ENCODE results near the gene PRDM5.

PRDM5 gene

DNA sequence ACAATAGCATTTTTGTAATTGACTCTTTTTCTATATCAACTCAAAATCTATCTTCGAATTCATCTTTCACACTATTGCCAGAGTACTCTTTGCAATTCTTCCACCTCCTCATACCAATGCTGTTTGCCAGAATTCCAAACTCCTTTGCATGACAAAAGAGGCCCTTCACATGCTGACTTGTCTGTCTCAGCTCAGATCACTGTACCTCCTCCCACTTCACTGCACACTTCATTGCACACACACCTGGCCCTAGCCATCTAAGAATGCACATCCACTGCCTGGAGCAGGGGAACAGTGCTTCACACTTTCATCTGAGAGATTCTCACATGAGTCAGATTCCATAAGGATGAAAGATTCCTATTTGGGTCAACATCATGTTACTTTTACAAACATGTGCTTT lies 56.5 kb downstream of the PRDM5 start:
- no peak for DNase-seq (ENCODE audit: low read depth)
- TF ChIP-seq, protein P1, sequence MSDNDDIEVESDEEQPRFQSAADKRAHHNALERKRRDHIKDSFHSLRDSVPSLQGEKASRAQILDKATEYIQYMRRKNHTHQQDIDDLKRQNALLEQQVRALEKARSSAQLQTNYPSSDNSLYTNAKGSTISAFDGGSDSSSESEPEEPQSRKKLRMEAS (IDR thresholded peaks at IDR 0.05; ENCODE audit: low read depth, low read length), result no peak
- no peak for TF ChIP-seq MYC (IDR thresholded peaks at IDR 0.05; ENCODE audit: low read depth, low read length)
- TF ChIP-seq, protein P2, sequence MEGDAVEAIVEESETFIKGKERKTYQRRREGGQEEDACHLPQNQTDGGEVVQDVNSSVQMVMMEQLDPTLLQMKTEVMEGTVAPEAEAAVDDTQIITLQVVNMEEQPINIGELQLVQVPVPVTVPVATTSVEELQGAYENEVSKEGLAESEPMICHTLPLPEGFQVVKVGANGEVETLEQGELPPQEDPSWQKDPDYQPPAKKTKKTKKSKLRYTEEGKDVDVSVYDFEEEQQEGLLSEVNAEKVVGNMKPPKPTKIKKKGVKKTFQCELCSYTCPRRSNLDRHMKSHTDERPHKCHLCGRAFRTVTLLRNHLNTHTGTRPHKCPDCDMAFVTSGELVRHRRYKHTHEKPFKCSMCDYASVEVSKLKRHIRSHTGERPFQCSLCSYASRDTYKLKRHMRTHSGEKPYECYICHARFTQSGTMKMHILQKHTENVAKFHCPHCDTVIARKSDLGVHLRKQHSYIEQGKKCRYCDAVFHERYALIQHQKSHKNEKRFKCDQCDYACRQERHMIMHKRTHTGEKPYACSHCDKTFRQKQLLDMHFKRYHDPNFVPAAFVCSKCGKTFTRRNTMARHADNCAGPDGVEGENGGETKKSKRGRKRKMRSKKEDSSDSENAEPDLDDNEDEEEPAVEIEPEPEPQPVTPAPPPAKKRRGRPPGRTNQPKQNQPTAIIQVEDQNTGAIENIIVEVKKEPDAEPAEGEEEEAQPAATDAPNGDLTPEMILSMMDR (IDR thresholded peaks at IDR 0.05; ENCODE audit: low read depth, low read length), result no peak
- H3K4me3 ChIP-seq (ENCODE audit: low read depth, low read length), result no peak overlapping the region

- no peak overlapping the region for H3K4me3 ChIP-seq (ENCODE audit: low read depth, low read length)
- no peak for DNase-seq (ENCODE audit: low read depth)
- TF ChIP-seq, protein P2 (IDR thresholded peaks at IDR 0.05; ENCODE audit: low read depth, low read length), result no peak
Measured at GRCh38 chr4:120864969-120865368, 57.6 kb downstream of the PRDM5 start.

- H3K4me3 ChIP-seq (ENCODE audit: low read depth, low read length), result no peak overlapping the region
- TF ChIP-seq, protein P1 (IDR thresholded peaks at IDR 0.05; ENCODE audit: low read depth, low read length), result no peak
- TF ChIP-seq MYC (IDR thresholded peaks at IDR 0.05; ENCODE audit: low read depth, low read length), result no peak
- no peak for TF ChIP-seq POLR2A (IDR thresholded peaks at IDR 0.05; ENCODE audit: extremely low read depth, insufficient read length)
- TF ChIP-seq, protein P2 (IDR thresholded peaks at IDR 0.05; ENCODE audit: low read depth, low read length), result no peak
- no peak for DNase-seq (ENCODE audit: low read depth)
Measured at GRCh38 chr4:120862432-120862831, 60.1 kb downstream of the PRDM5 start.

DNA sequence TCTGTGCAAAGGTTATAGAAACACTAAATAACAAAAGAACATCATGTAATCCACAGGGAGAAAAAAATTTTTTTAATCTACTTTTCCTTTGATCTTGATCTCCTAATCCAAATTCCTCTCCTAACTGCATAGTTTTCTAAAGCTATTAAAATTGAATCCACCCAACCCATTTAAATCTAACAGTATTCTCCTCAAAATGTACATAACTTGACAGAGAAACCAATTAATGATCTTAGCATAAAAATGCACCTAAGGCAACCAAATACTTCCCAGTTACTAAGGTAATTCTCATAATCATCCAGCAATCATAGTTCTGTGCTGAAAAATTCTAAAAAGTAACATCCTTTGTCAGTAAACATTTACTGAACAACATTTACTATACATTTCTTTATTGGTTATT lies 60.7 kb downstream of the PRDM5 start:
- no peak overlapping the region for H3K4me3 ChIP-seq (ENCODE audit: low read depth, low read length)
- no peak for TF ChIP-seq POLR2A (IDR thresholded peaks at IDR 0.05; ENCODE audit: extremely low read depth, insufficient read length)
- TF ChIP-seq, protein P2 (IDR thresholded peaks at IDR 0.05; ENCODE audit: low read depth, low read length), result no peak
- TF ChIP-seq, protein P1 (IDR thresholded peaks at IDR 0.05; ENCODE audit: low read depth, low read length), result no peak
- no peak for TF ChIP-seq MYC (IDR thresholded peaks at IDR 0.05; ENCODE audit: low read depth, low read length)
- DNase-seq (ENCODE audit: low read depth), result no peak

GRCh38 chr4:120858776-120859175 lies 63.8 kb downstream of the PRDM5 start:
- no peak overlapping the region for H3K4me3 ChIP-seq (ENCODE audit: low read depth, low read length)
- no peak for TF ChIP-seq MYC (IDR thresholded peaks at IDR 0.05; ENCODE audit: low read depth, low read length)
- TF ChIP-seq, protein P1 (IDR thresholded peaks at IDR 0.05; ENCODE audit: low read depth, low read length), result no peak
- no peak for DNase-seq (ENCODE audit: low read depth)

DNA sequence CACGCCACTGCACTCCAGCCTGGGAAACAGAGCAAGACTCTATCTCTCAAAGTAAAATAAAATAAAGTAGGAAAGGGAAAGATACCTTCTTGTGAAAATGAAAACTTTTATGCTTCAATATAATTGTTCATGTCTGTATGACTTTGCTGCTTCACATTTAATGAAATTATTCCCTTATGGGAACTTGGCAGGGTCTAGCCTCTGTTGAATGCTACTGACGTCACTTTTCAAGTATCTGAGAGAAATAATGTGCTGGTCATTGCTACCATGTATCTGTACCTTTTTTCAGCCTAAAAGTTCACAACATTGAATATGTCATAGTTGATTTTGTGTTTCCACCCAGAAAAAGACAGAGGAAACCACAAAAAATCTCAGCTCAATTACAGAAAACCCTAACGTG lies 65.2 kb downstream of the PRDM5 start:
- no peak for DNase-seq (ENCODE audit: low read depth)
- no peak overlapping the region for H3K4me3 ChIP-seq (ENCODE audit: low read depth, low read length)
- TF ChIP-seq, protein P2 (IDR thresholded peaks at IDR 0.05; ENCODE audit: low read depth, low read length), result no peak
- no peak for TF ChIP-seq POLR2A (IDR thresholded peaks at IDR 0.05; ENCODE audit: extremely low read depth, insufficient read length)
- TF ChIP-seq, protein P1 (IDR thresholded peaks at IDR 0.05; ENCODE audit: low read depth, low read length), result no peak
- TF ChIP-seq MYC (IDR thresholded peaks at IDR 0.05; ENCODE audit: low read depth, low read length), result no peak

Data from NB4 (cell line).